IMR-90 (cell line): ENCODE data around the gene NKX6-2. TPM values are rescaled to one million over a fixed set of nuclear protein-coding genes. Genes with fewer than 3 reads are reported as not detected.

ENCODE experiments used
- ATAC-seq: fragments of 200-7000 bp; cut with Tn5 transposase; 2 replicates; pipeline ENCODE4 v1.9.1; 2020; ENCODE audit warnings: low read depth, mild to moderate bottlenecking, moderate library complexity
- BruUV-seq: library from RNA; stranded (reverse); fragments of 400-500 nt; replicated peaks from 2 replicates; lab custom pipeline; 2021; lab: Mats Ljungman, UMichigan
- CTCF ChIA-PET: fragments of 300-600 bp; formaldehyde crosslinking; extraction: SDS; loops from one replicate; lab custom pipeline; 2021; ENCODE audit warnings: antibody characterized with exemption; lab: Yijun Ruan, JAX
- POLR2A ChIA-PET: fragments of 300-600 bp; sonication (Branson Sonifier 250); formaldehyde crosslinking; loops from one replicate; lab custom pipeline; 2022; ENCODE audit warnings: antibody characterized with exemption; ENCODE audit not compliant: unreplicated experiment; lab: Charles Lee
- DNase-seq: peaks from one replicate; pipeline ENCODE4 v3.0.0; 2013
- H2AFZ ChIP-seq: replicated peaks from 2 replicates; pipeline ENCODE3; 2013; ENCODE audit warnings: low read length, mild to moderate bottlenecking; ENCODE audit not compliant: poor library complexity
- H2AK5ac ChIP-seq: 2 replicates; pipeline ENCODE4 v1.6.1; 2013; ENCODE audit warnings: low read depth, low read length, inconsistent platforms
- H2AK9ac ChIP-seq: replicated peaks from 2 replicates; pipeline ENCODE3; 2013; ENCODE audit warnings: mild to moderate bottlenecking, low read depth, low read length, moderate library complexity; ENCODE audit not compliant: poor library complexity
- H2BK120ac ChIP-seq: 2 replicates; pipeline ENCODE4 v1.6.1; 2013; ENCODE audit warnings: low read depth, low read length, inconsistent platforms
- H2BK15ac ChIP-seq: 3 replicates; pipeline ENCODE4 v1.6.1; 2013; ENCODE audit warnings: low read depth, low read length, inconsistent platforms
- H2BK20ac ChIP-seq: 2 replicates; pipeline ENCODE4 v1.6.1; 2013; ENCODE audit warnings: low read depth, mild to moderate bottlenecking, inconsistent platforms, low read length, moderate library complexity
- H2BK5ac ChIP-seq: 2 replicates; pipeline ENCODE4 v1.6.1; 2013; ENCODE audit warnings: mild to moderate bottlenecking, low read depth, low read length, inconsistent platforms; ENCODE audit not compliant: poor library complexity, severe bottlenecking
- H3K14ac ChIP-seq: replicated peaks from 2 replicates; pipeline ENCODE4 v1.6.1; 2013; ENCODE audit warnings: low read depth, low read length, inconsistent platforms
- H3K18ac ChIP-seq: 2 replicates; pipeline ENCODE4 v1.6.1; 2013; ENCODE audit warnings: low read depth, low read length, control low read depth
- H3K23ac ChIP-seq: 2 replicates; pipeline ENCODE4 v1.6.1; 2013; ENCODE audit warnings: low read depth, low read length, inconsistent platforms
- H3K27ac ChIP-seq: 2 replicates; pipeline ENCODE4 v1.5.1; 2013; ENCODE audit warnings: mild to moderate bottlenecking, control low read depth, low read length; ENCODE audit not compliant: insufficient read depth
- H3K27me3 ChIP-seq: 2 replicates; pipeline ENCODE4 v1.6.1; 2013; ENCODE audit warnings: low read length; ENCODE audit not compliant: control insufficient read depth, insufficient read depth
- H3K36me3 ChIP-seq: 2 replicates; pipeline ENCODE4 v1.6.1; 2013; ENCODE audit warnings: low read length, mixed read lengths; ENCODE audit not compliant: control insufficient read depth, insufficient read depth
- H3K4ac ChIP-seq: 2 replicates; pipeline ENCODE4 v1.6.1; 2013; ENCODE audit warnings: low read depth, low read length, inconsistent platforms
- H3K4me1 ChIP-seq: 2 replicates; pipeline ENCODE4 v1.6.1; 2013; ENCODE audit warnings: low read length, mixed read lengths; ENCODE audit not compliant: control insufficient read depth, insufficient read depth
- H3K4me2 ChIP-seq: 2 replicates; pipeline ENCODE4 v1.6.1; 2013; ENCODE audit warnings: low read depth, mild to moderate bottlenecking, control low read depth, low read length, moderate library complexity
- H3K4me3 ChIP-seq: 2 replicates; pipeline ENCODE4 v1.5.1; 2013; ENCODE audit warnings: low read depth, mild to moderate bottlenecking, control low read depth, low read length, moderate library complexity; ENCODE audit not compliant: insufficient read depth
- H3K56ac ChIP-seq: 2 replicates; pipeline ENCODE4 v1.6.1; 2013; ENCODE audit warnings: low read length, inconsistent platforms; ENCODE audit not compliant: insufficient read depth; ENCODE audit errors: extremely low read depth
- H3K79me1 ChIP-seq, 2 experiments: 2 replicates each; pipeline ENCODE4 v1.6.1; 2013; ENCODE audit warnings: low read length in 2 of 2, inconsistent platforms in 1 of 2, low read depth in 1 of 2
- H3K9ac ChIP-seq: 2 replicates; pipeline ENCODE4 v1.6.1; 2013; ENCODE audit warnings: low read depth, low read length, control low read depth
- H3K9me1 ChIP-seq: 2 replicates; pipeline ENCODE4 v1.6.1; 2013; ENCODE audit warnings: low read length, inconsistent platforms; ENCODE audit not compliant: insufficient read depth
- H3K9me3 ChIP-seq: 2 replicates; pipeline ENCODE4 v1.6.1; 2013; ENCODE audit warnings: low read length; ENCODE audit not compliant: control insufficient read depth, insufficient read depth
- H4K20me1 ChIP-seq: 2 replicates; pipeline ENCODE4 v1.6.1; 2013; ENCODE audit warnings: low read length, inconsistent platforms; ENCODE audit not compliant: insufficient read depth
- H4K5ac ChIP-seq: 2 replicates; pipeline ENCODE4 v1.6.1; 2013; ENCODE audit warnings: mild to moderate bottlenecking, low read depth, low read length, control low read depth
- H4K8ac ChIP-seq, 2 experiments: 2 replicates each; pipeline ENCODE4 v1.6.1; 2013; ENCODE audit warnings: low read depth in 2 of 2, low read length in 2 of 2, control low read depth in 1 of 2, inconsistent platforms in 1 of 2
- H4K91ac ChIP-seq: 2 replicates; pipeline ENCODE4 v1.6.1; 2013; ENCODE audit warnings: low read depth, low read length, inconsistent platforms; ENCODE audit not compliant: insufficient read depth
- BHLHE40 ChIP-seq: fragments of 150-350 bp; IDR thresholded peaks from 2 replicates; pipeline ENCODE4 v1.6.1; 2016; ENCODE audit warnings: mild to moderate bottlenecking, low read depth, low read length
- CEBPB ChIP-seq: IDR thresholded peaks from 2 replicates; pipeline ENCODE4 v1.6.1; 2012; ENCODE audit warnings: low read depth, low read length, improper control_type of control experiment
- CHD1 ChIP-seq: IDR thresholded peaks from 2 replicates; pipeline ENCODE4 v1.6.1; 2012; ENCODE audit warnings: low read depth, low read length, improper control_type of control experiment
- CTCF ChIP-seq: conservative IDR thresholded peaks from 2 replicates; pipeline ENCODE4 v1.5.1; 2012; ENCODE audit warnings: mild to moderate bottlenecking, low read depth, low read length, improper control_type of control experiment
- ELK1 ChIP-seq: fragments of 150-350 bp; IDR thresholded peaks from 2 replicates; pipeline ENCODE4 v1.6.1; 2016; ENCODE audit warnings: low read depth, mild to moderate bottlenecking, low read length, moderate library complexity, borderline replicate concordance
- FOS ChIP-seq: fragments of 150-350 bp; IDR thresholded peaks from 2 replicates; pipeline ENCODE4 v1.6.1; 2016; ENCODE audit warnings: low read depth, low read length
- MAFK ChIP-seq: IDR thresholded peaks from 2 replicates; pipeline ENCODE4 v1.6.1; 2012; ENCODE audit warnings: low read depth, low read length, improper control_type of control experiment
- MAZ ChIP-seq: IDR thresholded peaks from 2 replicates; pipeline ENCODE4 v1.6.1; 2012; ENCODE audit warnings: low read depth, mild to moderate bottlenecking, low read length, improper control_type of control experiment, moderate library complexity, borderline replicate concordance
- MXI1 ChIP-seq: IDR thresholded peaks from 2 replicates; pipeline ENCODE4 v1.6.1; 2012; ENCODE audit warnings: low read depth, mild to moderate bottlenecking, low read length, moderate library complexity, borderline replicate concordance
- NFE2L2 ChIP-seq: fragments of 150-350 bp; IDR thresholded peaks from 2 replicates; pipeline ENCODE4 v1.6.1; 2016; ENCODE audit warnings: low read depth, mild to moderate bottlenecking, low read length
- POLR2A ChIP-seq: IDR thresholded peaks from 2 replicates; pipeline ENCODE4 v1.6.1; 2012; ENCODE audit warnings: mild to moderate bottlenecking, low read depth, low read length
- RAD21 ChIP-seq: IDR thresholded peaks from 2 replicates; pipeline ENCODE4 v1.6.1; 2012; ENCODE audit warnings: low read length, improper control_type of control experiment
- RCOR1 ChIP-seq: IDR thresholded peaks from 2 replicates; pipeline ENCODE4 v1.6.1; 2012; ENCODE audit warnings: mild to moderate bottlenecking, low read length, improper control_type of control experiment; ENCODE audit not compliant: insufficient replicate concordance
- RFX5 ChIP-seq: IDR thresholded peaks from 2 replicates; pipeline ENCODE4 v1.8.0; 2012; ENCODE audit warnings: low read depth, mild to moderate bottlenecking, low read length, moderate library complexity
- USF2 ChIP-seq: fragments of 150-350 bp; IDR thresholded peaks from 2 replicates; pipeline ENCODE4 v1.6.1; 2017; ENCODE audit warnings: mild to moderate bottlenecking, antibody characterized with exemption, low read length, low read depth
- WGBS, 2 experiments: methylation state at CpG; one replicate each; pipeline versions ENCODE4 v1.1.5 to v1.1.7; 2013; ENCODE audit warnings: missing lambda C conversion rate in 2 of 2; ENCODE audit not compliant: insufficient read length in 1 of 2; ENCODE audit errors: extremely low coverage in 2 of 2; 5-methylcytosine and 5-hydroxymethylcytosine counted together
- dilution Hi-C: fragments of 300-500 bp; cut with HindIII; formaldehyde crosslinking; loops from one replicate; pipeline ENCODE4 v1.14.3; 2018; ENCODE audit warnings: low sequenced_read_pairs; ENCODE audit not compliant: unreplicated experiment
- in situ Hi-C: fragments of 300-500 bp; cut with MboI; formaldehyde crosslinking; loops from 3 replicates; pipeline ENCODE4 v1.14.3; 2019; ENCODE audit warnings: low sequenced_read_pairs, inconsistent platforms, mixed read lengths
- intact Hi-C: fragments of 100-400 bp; cut with micrococcal nuclease; formaldehyde crosslinking; loops from 2 replicates; pipeline ENCODE4 v1.10.0; 2022
- polyA plus RNA-seq, 3 experiments: library from polyadenylated mRNA; depleted of rRNA; stranded (reverse); fragments of >200 nt; gene quantifications; 2 replicates each; pipeline ENCODE4 v1.2.3, GENCODE V29; 2012; ENCODE audit warnings: low replicate concordance in 1 of 3
- total RNA-seq: library from RNA; depleted of rRNA; stranded (reverse); fragments of >200 nt; gene quantifications from 2 replicates; pipeline ENCODE4 v1.2.3, GENCODE V29; 2012

The NKX6-2 gene
- total and polyA plus RNA-seq, 2 of the 4 experiments (the other 2 are of a cell fraction), result not detected

- dilution Hi-C loops, result no loop called here
- Histone ChIP-seq H2AFZ (no peak overlapping the region), H3K14ac (no peak overlapping the region), H4K5ac (no peak overlapping the region), H2BK5ac (no peak overlapping the region), H4K91ac (no peak overlapping the region), H3K4me2 (no peak overlapping the region), H2BK20ac (no peak overlapping the region), H2AK5ac (no peak overlapping the region), H4K8ac (no peak overlapping the region), H3K4ac (no peak overlapping the region), H3K4me3 (no peak overlapping the region), H3K9ac (no peak overlapping the region), H3K4me1 (peaks cover 4% of the 10 kb centered on the region), H3K23ac (no peak overlapping the region), H2BK15ac (no peak overlapping the region), H3K27me3 (no peaks in the 10 kb centered on the region), H3K36me3 (peaks cover 3% of the 10 kb centered on the region; the same call in 1 of the 2 replicates), H3K79me1 (peaks cover 0 to 2% of the 10 kb centered on the region in 2 experiments; a peak in 1 of 4 replicates), H3K9me1 (no peaks in the 10 kb centered on the region), H4K20me1 (no peaks in the 10 kb centered on the region; the same call in 1 of the 2 replicates), H3K9me3 (no peaks in the 10 kb centered on the region), H2AK9ac (no peak overlapping the region), H3K18ac (no peak overlapping the region), H2BK120ac (no peak overlapping the region), H3K27ac (no peak overlapping the region), H3K56ac (no peak overlapping the region)
- DNase-seq (no peak), ATAC-seq (no peak)
- CTCF ChIA-PET, result no interaction called here
- 91% methylated on average over 23 of the region's 36 CpGs; no CpG with 5 or more reads in 1 of the 2 experiments for WGBS, 2 experiments
- BruUV-seq, result no TSS peak
- POLR2A ChIA-PET, result no interaction called here
- intact Hi-C loops, result no loop called here
- in situ Hi-C loops, result no loop called here
- no peak for TF ChIP-seq MAZ
- no peak for TF ChIP-seq NFE2L2
- no peak for TF ChIP-seq USF2
- TF ChIP-seq BHLHE40, result no peak
- no peak for TF ChIP-seq CTCF
- TF ChIP-seq RAD21, result no peak
- TF ChIP-seq CEBPB, result no peak
- TF ChIP-seq FOS, result no peak
- no peak for TF ChIP-seq MXI1
- TF ChIP-seq MAFK, result no peak
- no peak for TF ChIP-seq ELK1
- no peak for TF ChIP-seq POLR2A
- no peak for TF ChIP-seq RFX5
- TF ChIP-seq CHD1, result no peak
- no peak for TF ChIP-seq RCOR1
These were observed 37.2 kb downstream of the NKX6-2 start for GRCh38 chr10:132748545-132749370.
